ENCODE results near the gene ITPR2.
"Not testable (repeated sequence)": the region's sequence is repeated elsewhere in the genome, so short reads cannot be mapped to it uniquely, and the experiment has no call there.

The ITPR2 gene

DNA sequence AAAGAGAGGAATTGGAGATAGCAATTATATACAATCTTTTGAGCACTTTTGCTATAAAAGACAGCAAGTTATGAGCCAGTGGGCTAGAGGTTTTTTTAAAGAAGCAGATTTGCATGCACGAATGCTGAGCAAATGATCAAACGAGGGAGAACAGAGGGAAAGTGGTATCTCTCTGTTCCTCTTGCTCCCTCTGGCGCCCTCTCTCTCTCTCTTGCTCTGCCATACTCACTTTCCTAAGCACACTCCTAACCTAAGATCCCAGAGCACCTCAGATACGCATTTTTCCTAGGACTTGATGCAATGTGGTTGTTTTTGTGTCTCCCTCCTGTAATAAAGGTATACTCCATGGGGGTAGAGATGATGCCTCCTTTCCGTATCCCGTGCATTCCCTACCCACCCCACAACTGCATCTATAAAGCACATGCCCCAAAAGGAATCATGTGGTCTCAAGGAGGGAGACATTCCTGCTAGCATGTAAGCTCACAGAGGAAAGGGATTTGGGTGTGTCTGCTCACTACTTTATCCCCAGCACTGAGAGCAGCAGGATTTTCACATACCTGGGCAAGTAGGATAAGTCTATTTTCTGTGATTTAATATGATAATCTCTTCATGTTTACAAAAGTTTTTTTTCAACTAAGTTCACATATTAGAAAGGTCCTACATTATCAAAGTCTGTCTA is 367.4 kb downstream of the ITPR2 start:
- Mint-ChIP-seq H3K4me1 (no peaks in the 10 kb centered on the region), H3K27ac (no peak overlapping the region), H3K36me3 (peaks cover 18% of the 10 kb centered on the region), H3K9me3 (no peaks in the 10 kb centered on the region), H3K27me3 (no peaks in the 10 kb centered on the region), H3K4me3 (no peak overlapping the region)

DNA sequence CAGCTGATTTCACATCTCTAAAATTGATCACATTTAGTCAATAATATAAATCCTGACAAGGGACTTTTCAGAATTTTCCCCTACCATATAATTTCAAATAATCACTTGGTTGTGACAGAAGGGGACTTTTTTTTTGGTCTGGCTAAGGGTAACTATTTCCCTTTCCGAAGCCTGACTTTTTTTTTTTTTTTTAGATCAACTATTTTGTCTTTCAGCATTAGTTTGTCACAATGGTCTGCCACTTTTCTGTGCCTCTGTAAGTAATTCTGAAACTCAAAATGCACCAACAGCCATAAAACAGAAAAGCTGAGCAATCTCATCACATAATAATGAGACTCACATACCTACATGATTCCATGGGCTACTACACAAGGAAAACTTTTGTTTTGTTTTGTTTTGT is 371.2 kb downstream of the ITPR2 start:
- no peaks in the 10 kb centered on the region for H3K4me1 Mint-ChIP-seq
- H3K4me3 Mint-ChIP-seq, result no peak overlapping the region
- H3K9me3 Mint-ChIP-seq, result no peaks in the 10 kb centered on the region
- H3K27me3 Mint-ChIP-seq, result no peaks in the 10 kb centered on the region
- H3K36me3 Mint-ChIP-seq, result peaks cover 31% of the 10 kb centered on the region
- H3K27ac Mint-ChIP-seq, result no peak overlapping the region

DNA sequence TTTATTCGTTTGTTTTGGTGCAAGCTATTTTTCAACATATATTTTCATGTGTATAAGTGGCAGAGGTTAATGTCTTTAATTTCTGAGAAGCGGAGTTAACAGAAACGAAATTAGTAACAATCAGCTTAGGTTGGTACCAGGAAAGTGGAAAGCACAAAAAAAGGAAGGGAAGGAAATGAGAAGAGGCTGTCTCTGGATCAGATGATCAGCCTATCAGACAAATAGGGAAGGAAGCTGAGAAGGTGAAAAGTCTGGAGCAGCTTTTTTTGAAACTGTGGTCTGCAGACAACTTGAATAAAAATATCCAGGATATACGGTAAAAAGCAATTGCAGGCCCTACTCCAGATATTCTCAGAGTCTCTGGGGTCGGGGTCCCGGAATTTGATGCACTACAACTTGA is 372.6 kb downstream of the ITPR2 start:
- Mint-ChIP-seq H3K36me3 (peaks cover 31% of the 10 kb centered on the region), H3K27me3 (no peaks in the 10 kb centered on the region), H3K4me1 (no peaks in the 10 kb centered on the region), H3K4me3 (no peak overlapping the region), H3K9me3 (no peaks in the 10 kb centered on the region), H3K27ac (no peak overlapping the region)

DNA sequence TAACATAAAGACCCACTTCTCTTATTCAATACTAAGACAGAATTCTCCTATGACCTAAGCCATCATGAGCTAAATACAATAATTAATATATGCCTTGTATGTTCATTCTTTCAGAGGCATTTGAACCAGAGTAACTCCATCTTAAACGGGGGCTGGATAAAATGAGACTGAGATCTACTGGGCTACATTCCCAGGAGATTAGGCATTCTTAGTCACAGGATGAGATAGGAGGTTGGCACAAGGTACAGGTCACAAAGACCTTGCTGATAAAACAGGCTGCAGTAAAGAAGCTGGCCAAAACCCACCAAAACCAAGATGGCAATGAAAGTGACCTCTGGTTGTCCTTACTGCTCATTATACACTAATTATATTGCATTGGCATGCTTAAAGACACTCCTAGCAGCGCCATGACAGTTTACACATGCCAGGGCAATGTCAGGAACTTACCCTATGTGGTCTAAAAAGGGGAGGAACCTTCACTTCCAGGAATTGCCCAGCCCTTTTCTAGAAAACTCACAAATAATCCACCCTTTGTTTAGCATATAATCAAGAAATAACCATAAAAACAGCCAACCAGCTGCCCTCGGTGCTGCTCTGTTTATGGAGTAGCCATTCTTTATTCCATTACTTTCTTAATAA is 376.9 kb downstream of the ITPR2 start:
- H3K27ac Mint-ChIP-seq, result no peak overlapping the region
- H3K9me3 Mint-ChIP-seq, result no peaks in the 10 kb centered on the region
- no peaks in the 10 kb centered on the region for H3K4me1 Mint-ChIP-seq
- peaks cover 30% of the 10 kb centered on the region for H3K36me3 Mint-ChIP-seq
- H3K27me3 Mint-ChIP-seq, result no peaks in the 10 kb centered on the region
- no peak overlapping the region for H3K4me3 Mint-ChIP-seq

DNA sequence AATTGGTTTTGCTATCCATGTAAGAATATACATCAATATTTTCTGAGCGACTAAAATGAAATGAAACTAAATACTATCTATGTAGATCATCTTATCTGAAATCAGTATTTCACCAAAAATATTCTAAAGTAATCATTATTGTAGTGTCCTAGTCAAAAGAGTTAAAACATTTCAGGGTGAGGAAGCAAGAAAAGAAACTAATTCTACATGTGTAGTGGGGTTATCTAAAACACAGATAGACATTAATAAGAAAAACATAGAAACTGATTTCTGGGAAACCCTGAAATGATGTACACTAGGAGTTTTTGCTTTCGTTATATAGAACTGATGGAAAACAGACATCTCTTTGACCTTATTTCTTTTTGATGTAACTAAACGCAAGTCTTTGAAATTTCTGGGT is 379.7 kb downstream of the ITPR2 start:
- Mint-ChIP-seq H3K36me3 (peaks cover 24% of the 10 kb centered on the region), H3K9me3 (no peaks in the 10 kb centered on the region), H3K27ac (no peak overlapping the region), H3K4me3 (no peak overlapping the region), H3K27me3 (no peaks in the 10 kb centered on the region), H3K4me1 (no peaks in the 10 kb centered on the region)

DNA sequence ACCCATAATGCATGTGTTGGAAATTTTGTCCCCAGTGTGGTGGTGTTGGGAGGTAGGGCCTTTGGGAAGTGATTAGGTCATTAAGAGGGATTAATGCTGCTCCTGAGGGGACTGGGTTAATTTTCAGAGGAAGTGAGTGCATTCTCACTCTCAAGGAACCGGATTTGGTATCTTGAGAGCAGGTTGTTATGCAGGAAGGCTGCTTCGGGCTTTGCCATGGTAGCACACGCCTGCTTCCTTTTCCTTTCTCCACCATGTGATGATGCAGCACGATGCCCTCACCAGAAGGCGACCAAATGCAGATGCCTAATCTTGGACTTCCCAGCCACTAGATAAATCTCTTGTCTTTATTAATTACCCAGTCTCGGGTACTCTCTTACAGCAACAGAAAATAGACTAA is 380.5 kb downstream of the ITPR2 start:
- Mint-ChIP-seq H3K27ac (no peak overlapping the region), H3K4me1 (no peaks in the 10 kb centered on the region)

DNA sequence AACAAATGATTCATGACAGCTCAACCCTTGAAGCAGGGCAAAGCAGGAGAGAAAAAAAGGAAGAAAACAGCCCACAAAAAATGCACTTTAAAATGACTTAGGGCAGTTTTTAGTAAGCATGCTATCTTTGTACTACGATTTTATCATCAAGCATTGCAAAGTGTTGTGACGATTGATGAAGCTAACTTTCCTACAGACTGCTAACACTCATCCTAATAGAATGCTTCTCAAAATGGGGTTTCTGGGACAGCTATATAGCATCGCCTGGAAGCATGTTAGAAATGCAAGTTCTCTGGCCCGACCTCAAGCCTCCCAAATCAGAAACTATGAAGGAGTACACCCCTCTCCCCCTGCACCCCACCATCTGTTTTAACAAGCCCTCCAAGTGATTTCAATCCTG is 381.2 kb downstream of the ITPR2 start:
- Mint-ChIP-seq H3K27ac (no peak overlapping the region), H3K36me3 (peaks cover 20% of the 10 kb centered on the region), H3K4me3 (no peak overlapping the region), H3K4me1 (no peaks in the 10 kb centered on the region), H3K9me3 (no peaks in the 10 kb centered on the region), H3K27me3 (no peaks in the 10 kb centered on the region)

More for the DNA sequence above, 380.5 kb downstream of the ITPR2 start:
- Mint-ChIP-seq H3K4me3 (no peak overlapping the region), H3K9me3 (no peaks in the 10 kb centered on the region), H3K36me3 (peaks cover 24% of the 10 kb centered on the region), H3K27me3 (no peaks in the 10 kb centered on the region)

DNA sequence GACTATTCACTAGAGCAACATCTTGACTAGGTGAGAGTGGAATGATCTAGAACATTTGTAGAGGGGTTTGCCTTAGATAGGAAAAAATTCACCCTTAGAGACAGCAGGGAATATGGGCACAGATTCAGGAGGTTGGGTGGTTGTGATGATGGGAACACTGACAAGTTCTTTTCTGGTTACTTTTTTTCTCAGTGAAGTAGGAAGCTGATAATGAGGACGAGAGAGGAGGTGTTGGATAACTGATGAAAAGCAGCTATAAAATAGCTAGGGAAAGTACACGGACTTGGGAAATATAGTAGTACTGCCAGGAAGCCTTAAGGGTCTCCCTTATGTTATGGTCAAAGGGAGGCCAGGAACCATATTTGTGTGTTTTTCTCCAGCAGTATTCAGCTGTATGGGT is 387.1 kb downstream of the ITPR2 start:
- H3K4me1 Mint-ChIP-seq, result no peaks in the 10 kb centered on the region
- no peaks in the 10 kb centered on the region for H3K27me3 Mint-ChIP-seq
- H3K4me3 Mint-ChIP-seq, result no peak overlapping the region
- no peaks in the 10 kb centered on the region for H3K9me3 Mint-ChIP-seq
- peaks cover 26% of the 10 kb centered on the region for H3K36me3 Mint-ChIP-seq
- no peak overlapping the region for H3K27ac Mint-ChIP-seq

DNA sequence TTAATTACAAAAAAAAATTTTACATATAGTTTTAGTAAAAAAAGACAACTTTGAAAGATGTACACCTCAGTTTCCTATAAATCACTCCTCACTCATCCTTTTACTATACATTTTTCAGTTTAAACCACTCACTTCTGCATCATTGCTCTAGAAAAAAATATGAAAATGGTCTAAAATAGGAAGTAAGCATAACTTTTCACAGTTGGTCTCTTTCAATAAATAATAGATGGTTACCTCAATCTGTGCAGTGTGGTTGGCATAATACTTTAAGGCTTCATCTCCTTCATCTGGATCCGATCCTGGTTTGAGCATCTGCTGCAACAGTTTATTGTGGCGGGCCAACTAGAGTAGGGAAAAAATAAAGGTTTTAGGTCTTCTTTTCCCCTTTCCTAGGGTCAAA is 389.7 kb downstream of the ITPR2 start:
- Mint-ChIP-seq H3K4me1 (no peaks in the 10 kb centered on the region), H3K4me3 (no peak overlapping the region), H3K9me3 (no peaks in the 10 kb centered on the region), H3K36me3 (peaks cover 23% of the 10 kb centered on the region), H3K27ac (no peak overlapping the region), H3K27me3 (no peaks in the 10 kb centered on the region)

DNA sequence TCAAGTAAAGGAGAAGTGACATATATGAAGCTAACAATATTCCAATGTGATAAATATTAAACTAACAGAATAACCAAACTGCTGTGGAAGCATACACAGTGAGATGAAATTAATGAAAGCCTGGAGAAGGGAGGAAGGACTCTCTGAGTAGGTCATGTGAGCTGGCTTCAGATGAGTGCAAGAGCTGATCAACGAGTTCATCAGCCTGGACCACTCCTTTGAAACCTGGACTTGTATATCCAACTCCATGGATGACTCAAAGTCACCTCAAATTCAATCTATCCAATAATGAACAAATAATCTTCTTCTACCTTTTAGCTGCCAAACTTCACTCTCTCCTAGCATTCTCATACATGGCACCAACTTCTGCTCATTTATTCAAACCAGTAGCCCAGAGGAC is 391.6 kb downstream of the ITPR2 start:
- Mint-ChIP-seq H3K27ac (no peak overlapping the region), H3K9me3 (no peaks in the 10 kb centered on the region), H3K27me3 (no peaks in the 10 kb centered on the region), H3K4me1 (no peaks in the 10 kb centered on the region), H3K4me3 (no peak overlapping the region), H3K36me3 (peaks cover 23% of the 10 kb centered on the region)

DNA sequence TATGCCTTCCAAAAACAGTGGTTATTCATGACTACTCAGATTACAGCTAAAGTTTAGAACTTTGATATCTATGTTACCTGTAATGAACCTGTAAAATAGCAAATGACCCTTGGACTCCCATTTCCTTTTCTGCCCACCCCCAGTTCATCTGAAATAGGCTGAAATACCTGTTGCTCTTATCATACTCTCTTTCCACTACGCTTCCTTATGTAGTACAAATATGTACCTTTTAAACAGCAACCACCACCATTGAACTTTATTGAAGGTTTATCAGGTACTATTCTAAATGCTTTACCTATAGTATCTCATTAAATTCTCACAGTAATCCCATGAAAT is 398.0 kb downstream of the ITPR2 start:
- H3K36me3 Mint-ChIP-seq, result peaks cover 13% of the 10 kb centered on the region
- H3K27me3 Mint-ChIP-seq, result no peaks in the 10 kb centered on the region
- no peaks in the 10 kb centered on the region for H3K9me3 Mint-ChIP-seq
- H3K4me1 Mint-ChIP-seq, result no peaks in the 10 kb centered on the region
- no peak overlapping the region for H3K4me3 Mint-ChIP-seq
- no peak overlapping the region for H3K27ac Mint-ChIP-seq

DNA sequence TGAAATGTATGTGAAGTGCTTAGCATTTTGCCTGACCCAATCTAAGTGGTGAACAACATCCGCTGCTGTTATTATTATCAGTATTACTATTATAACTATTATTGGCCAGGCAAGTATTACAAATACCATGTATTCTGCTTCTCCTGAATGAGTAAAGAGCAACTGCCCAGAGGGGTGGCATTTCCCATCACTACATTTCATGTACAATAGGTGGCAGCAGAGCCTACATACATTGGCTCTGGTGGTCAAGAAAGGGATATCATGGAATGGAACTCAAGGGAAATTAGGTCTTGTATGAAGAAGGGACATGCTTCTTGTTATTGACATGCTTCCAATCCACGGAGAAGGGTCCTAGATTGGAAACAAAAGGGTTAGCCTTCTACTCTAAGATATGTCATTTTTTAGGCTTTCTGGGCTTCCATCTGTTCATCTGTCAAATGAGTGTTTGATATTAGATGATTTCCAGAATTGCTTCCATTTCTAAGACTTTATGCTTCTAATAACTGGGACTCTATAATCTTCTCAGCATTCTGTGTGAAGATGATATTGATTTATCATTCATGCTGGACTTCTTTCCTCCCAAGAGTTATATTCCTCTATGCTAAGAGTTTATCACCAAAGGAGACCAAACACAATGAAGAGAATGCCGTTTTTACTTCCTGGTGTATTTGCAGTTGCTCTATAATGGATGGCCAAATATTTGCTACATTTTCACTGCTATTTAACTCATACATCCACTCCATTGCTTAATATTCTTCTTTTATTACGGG is 398.5 kb downstream of the ITPR2 start:
- H3K36me3 Mint-ChIP-seq, result peaks cover 14% of the 10 kb centered on the region
- no peaks in the 10 kb centered on the region for H3K4me1 Mint-ChIP-seq
- H3K4me3 Mint-ChIP-seq, result no peak overlapping the region
- H3K9me3 Mint-ChIP-seq, result no peaks in the 10 kb centered on the region
- H3K27ac Mint-ChIP-seq, result no peak overlapping the region
- H3K27me3 Mint-ChIP-seq, result no peaks in the 10 kb centered on the region

DNA sequence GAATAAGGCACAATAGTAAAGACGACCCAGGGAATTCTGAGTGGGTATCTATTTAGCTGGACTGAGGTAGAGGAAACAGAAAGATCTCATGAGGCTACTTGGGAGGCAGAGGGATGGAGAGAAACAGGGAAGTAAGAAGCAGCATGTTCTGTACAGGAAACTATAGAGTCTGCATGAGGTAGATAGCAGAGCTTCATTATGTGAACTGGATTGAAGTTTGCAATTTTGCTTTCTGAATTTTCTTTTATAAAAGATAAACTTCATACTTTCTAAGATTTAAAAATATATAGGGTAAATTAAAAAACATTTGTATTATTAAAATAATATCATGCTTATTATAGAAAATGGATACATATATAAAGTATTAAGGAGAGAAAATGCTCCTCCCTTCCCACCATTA is 399.3 kb downstream of the ITPR2 start:
- not testable (repeated sequence) for H3K9me3 Mint-ChIP-seq, H3K4me1 Mint-ChIP-seq, H3K4me3 Mint-ChIP-seq, H3K27me3 Mint-ChIP-seq, H3K27ac Mint-ChIP-seq
- H3K36me3 Mint-ChIP-seq, result peaks cover 14% of the 10 kb centered on the region

DNA sequence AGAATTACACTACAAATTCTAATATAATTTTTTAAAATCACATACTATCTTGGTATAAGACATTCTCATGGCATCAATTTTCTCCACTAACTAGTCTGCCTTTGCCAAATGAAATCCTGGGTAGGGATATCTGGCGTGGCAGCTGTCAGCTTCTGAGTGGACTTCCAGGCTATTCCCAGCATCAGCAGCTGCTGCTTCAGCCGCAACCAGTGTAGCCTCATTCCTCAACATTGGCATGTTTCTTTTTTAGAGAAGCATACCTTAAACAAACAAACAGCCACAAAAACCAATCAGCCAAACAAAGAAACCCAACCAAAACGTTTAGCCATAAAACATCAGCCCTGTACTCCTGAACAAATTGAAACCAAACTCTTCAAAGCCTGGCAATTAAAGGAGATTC is 401.8 kb downstream of the ITPR2 start:
- Mint-ChIP-seq H3K27ac (no peak overlapping the region), H3K4me3 (no peak overlapping the region)

DNA sequence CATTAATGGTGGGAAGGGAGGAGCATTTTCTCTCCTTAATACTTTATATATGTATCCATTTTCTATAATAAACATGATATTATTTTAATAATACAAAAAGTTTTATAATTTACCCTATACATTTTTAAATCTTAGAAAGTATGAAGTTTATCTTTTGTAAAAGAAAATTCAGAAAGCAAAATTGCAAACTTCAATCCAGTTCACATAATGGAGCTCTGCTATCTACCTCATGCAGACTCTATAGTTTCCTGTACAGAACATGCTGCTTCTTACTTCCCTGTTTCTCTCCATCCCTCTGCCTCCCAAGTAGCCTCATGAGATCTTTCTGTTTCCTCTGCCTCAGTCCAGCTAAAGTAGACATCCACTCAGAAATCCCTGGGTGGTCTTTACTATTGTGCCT is 402.4 kb downstream of the ITPR2 start:
- H3K4me1 Mint-ChIP-seq, H3K4me3 Mint-ChIP-seq, H3K9me3 Mint-ChIP-seq, H3K27me3 Mint-ChIP-seq, H3K27ac Mint-ChIP-seq: not testable (repeated sequence)
- peaks cover 23% of the 10 kb centered on the region for H3K36me3 Mint-ChIP-seq

More for the DNA sequence above, 401.8 kb downstream of the ITPR2 start:
- Mint-ChIP-seq H3K9me3 (no peaks in the 10 kb centered on the region), H3K4me1 (no peaks in the 10 kb centered on the region), H3K36me3 (peaks cover 19% of the 10 kb centered on the region), H3K27me3 (no peaks in the 10 kb centered on the region)

DNA sequence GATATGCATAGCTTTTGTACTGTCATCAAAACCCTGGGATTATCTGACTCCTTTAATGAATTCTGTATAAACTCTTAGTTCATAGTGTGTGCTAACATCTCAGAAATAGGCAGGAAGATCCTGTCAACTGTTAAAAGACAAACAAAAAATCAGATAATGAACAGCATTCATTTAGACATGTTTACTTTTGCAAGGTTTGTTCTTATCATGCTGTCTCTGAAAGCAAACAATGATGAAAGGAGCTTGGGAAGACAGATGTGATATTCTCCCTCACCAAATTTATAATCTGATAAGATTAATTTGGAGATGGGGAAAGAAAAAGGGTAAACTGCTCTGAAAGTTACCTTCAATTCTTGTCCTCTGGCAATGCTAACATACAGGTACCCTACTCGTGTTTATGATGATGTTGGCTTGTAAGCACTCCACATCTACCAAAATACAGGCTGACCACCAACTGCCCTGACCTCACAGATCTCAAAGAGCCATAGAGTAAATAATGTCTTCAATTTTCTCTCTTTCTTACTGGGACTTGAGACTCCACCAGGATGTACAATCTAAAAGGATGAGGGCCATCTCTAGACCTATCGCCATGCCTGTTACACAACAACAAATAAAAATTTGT is 403.8 kb downstream of the ITPR2 start:
- peaks cover 22% of the 10 kb centered on the region for H3K36me3 Mint-ChIP-seq
- H3K4me3 Mint-ChIP-seq, result no peak overlapping the region
- H3K27me3 Mint-ChIP-seq, result no peaks in the 10 kb centered on the region
- no peaks in the 10 kb centered on the region for H3K9me3 Mint-ChIP-seq
- H3K27ac Mint-ChIP-seq, result no peak overlapping the region
- H3K4me1 Mint-ChIP-seq, result no peaks in the 10 kb centered on the region

Measured in activated naive CD4-positive, alpha-beta T cell treated with anti-CD3 and anti-CD28 coated beads, Interleukin-2, amount 50 U/mL, for 24 hours (primary cell).